Stromal cell of bone marrow (primary cell): ENCODE measurements around the gene COPZ1.
"Not testable (repeated sequence)": the region's sequence is repeated elsewhere in the genome, so short reads cannot be mapped to it uniquely, and the experiment has no call there.

Experiments
- DNase-seq: peaks from one replicate; pipeline ENCODE4 v3.0.0-alpha.2; 2012; ENCODE audit warnings: low read depth

The COPZ1 gene

GRCh38 chr12:54294152-54294952 lies 30.6 kb upstream of the COPZ1 start:
- DNase-seq, result no peak

DNA sequence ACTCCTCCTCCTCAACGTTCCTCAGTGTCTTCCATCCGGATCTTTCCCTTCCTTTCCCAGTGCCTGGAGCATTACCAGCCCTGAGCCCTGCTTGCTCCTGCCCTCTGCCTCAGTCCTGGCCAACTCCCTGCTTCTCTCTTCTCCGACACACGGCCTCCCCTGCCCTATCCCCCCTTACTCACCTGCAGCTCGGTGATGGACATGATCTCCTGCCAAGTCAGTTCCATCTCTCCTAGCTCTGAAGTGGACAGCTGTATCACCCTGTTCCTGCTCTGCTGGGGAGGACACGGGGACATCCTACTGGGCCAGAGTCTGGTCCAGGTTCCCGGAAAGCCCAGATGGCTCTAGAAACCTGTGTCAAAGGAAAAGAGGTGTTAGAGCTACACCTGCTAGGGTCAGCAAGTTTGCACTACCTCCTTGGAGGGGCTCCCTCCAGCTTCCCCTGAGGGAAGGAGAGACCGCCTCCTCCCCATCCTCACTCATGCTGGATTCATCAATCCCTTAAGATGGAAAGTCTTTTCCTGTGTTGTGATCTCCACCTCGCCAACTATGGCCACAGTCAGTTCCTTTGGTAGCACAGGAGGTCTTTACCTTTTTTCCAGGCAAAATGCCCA lies 29.9 kb upstream of the COPZ1 start:
- no peak for DNase-seq

- no peak for DNase-seq
These were observed 28.4 kb upstream of the COPZ1 start for GRCh38 chr12:54296393-54297099.

GRCh38 chr12:54298904-54299303 lies 26.0 kb upstream of the COPZ1 start:
- no peak for DNase-seq

DNA sequence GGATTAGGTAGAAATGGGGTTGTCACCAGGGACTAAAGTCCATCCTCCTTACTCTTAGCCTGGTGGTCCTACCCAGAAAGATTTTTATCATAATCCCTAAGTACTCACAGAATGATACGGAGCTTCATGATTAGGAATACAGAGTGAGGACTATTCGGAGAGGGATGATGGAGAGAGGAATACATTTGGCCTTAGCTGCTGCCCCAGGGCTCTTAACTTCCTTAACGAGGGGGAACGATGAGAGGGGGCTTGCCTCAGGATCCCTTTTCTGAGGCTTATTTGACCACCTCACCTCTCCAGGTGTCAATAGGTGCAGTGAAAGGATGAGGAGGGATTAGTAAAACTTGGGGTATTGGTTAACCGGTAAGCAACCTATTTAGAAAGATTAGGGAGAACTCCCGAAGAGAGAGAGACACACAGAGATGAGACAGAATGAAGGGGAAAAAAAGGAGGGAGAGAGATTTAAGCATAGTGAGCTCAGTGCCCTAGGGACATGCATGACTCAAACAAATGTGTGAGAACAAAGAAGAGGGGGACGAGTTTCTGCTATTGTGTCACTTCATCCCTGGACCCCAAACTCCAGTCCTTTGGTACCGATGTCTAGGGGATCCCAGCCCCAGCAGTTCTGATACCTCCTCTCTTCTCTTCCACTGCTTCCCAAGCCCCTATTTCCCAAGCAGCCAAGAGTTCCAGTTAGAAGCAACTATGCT lies 25.3 kb upstream of the COPZ1 start:
- DNase-seq, result peak; percentile 52

DNA sequence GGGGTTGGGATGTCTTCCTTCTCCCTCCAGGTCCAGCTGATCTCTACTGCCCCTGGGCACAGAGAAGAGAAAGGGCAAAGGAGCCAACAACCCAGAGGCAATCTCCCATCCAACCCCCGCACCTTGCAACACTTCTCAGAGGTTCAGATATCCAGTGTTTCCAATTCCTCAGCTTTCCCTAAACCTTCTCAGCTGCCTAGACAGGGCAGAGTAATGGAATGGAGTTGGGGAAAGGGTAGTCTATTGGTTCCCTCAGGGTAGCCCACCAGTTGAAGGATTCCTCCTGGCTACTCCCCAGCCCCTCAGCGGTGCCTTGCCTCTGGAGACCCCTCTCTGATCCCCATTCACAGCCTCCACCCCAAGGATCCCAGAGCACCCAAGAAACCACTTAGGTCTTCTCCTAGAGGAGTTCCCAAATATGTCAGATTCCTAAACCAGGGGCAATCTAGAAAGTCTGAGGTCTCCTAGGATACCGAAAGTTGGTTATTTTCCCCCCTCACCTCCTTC lies 24.7 kb upstream of the COPZ1 start:
- no peak for DNase-seq

- DNase-seq, result peak; percentile 56
These were observed 24.1 kb upstream of the COPZ1 start, which contains the start of gene NFE2 for GRCh38 chr12:54300732-54301427. Gene NFE2 (minus strand): TSS chr12:54301015. CDS start chr12:54295248, 5,767 bp downstream.

DNA sequence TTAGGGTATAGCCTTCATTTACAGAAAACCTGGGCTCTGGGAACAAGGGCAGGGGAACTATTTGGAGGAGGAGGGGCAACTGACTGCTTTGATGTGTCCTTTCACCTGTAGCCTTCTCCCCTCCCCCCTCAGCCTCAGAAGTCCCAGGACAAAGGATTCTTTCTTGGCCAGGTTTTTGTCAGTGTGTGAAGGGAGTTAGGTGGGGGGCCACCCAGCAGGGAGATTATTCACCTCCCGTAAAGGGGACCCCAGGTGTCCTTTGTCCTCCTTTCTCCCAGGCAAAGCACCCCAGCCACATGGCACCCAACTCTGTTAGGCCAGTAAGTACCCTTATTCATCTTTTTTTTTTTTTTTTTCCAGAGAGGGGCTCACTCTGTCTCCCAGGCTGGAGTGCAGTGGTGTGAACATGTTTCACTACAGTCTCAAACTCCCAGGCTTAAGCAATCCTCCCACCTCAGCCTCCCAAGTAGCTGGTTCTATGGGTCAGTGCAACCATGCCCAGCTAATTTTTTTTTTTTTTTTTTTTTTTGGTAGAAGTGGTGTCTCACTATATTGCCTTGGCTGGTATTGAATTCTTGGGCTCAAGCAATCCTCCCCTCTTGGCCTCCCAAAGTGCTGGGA lies 23.4 kb upstream of the COPZ1 start:
- DNase-seq, result no peak

DNA sequence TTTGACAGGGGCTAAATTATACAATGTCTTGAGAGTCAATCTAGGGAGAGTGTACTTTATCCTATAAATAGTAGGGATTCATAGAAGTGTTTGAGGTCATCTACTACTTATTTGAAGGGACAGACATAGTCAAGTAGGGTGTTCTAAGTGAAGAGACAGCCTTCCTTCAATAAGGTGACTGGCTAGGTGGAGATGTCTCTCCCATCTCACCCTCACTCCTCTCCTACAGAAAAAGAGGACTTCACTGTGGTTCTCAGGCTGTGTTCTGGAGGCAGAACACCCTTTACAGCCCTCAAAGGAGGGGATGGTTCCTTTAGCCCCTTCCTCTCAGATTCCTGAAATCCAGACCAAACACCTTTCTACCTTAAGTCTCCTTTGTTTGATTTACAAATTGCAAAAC lies 21.3 kb upstream of the COPZ1 start:
- DNase-seq, result no peak

DNA sequence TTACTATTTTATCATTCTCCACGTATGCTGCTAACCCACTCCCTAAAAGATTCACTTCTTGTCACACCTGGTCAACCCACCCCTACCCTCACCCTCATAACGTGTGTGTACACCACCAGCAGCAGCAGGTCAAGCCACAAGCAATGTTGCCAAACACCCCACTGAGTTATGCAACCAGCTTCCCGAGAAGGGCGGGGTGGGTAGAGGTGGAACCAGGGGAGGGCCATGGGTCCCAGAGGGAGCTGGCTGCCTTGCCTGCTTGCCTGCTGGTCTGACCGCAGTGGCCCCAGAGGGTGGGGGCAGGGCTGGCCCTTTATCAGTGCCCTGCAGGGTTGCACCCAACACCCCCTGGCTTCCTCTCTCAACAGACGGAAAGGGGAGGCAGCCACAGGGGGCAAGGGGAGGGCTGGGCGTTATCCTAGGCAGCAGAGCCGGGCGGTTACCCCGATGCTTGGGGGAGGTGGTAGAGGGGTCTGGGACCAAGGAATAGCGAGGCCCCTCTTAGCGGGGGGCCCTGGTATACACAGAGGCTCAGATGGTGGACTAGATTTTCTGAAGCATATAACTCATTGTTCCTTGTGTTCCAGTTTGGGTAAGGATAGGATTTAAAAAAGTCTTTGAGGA lies 20.6 kb upstream of the COPZ1 start:
- DNase-seq, result no peak

DNA sequence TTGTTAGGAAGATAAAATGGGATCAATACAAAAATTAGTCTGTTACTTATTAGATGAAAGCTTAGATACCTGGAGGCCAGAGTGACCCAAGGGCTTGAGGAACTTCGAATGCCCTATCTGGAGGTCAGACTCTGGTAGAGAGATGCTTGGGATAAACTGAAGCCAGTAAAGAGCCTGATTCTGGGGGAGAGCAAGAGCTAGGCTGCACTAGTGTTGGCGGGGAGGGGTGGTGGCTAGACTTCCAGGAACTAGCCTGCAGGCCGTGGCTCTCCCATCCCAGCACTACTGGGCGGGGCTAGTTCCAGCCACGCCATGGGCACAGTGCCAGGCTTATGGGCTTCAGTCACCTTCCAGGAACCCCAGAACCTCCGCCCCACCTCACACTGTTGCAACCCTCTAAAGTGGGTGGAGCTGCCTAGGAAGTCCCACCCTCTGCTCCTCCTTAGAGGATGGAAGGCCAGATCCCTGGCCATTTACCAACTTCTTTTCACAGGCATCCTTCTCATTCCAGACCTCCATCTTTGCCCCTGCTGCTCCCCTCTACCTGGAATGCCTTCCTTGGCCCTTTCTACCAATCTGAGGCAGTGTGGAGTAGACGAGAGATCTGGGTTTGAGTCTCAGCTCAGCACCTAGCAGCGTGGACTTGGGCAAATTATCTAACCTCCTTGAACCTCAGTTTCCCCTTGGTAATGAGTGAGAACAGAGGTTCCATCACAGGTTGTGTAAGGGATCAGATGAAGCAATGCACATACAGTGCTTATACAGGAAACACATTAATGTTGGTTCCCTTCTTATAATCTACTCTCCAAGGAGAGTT lies 17.8 kb upstream of the COPZ1 start:
- DNase-seq, result no peak

- no peak for DNase-seq
These were observed 13.9 kb upstream of the COPZ1 start for GRCh38 chr12:54311051-54311450.

GRCh38 chr12:54312309-54312708 lies 12.6 kb upstream of the COPZ1 start:
- DNase-seq, result not testable (repeated sequence)

- DNase-seq, result no peak
These were observed 3.6 kb upstream of the COPZ1 start for GRCh38 chr12:54321363-54321762.

DNA sequence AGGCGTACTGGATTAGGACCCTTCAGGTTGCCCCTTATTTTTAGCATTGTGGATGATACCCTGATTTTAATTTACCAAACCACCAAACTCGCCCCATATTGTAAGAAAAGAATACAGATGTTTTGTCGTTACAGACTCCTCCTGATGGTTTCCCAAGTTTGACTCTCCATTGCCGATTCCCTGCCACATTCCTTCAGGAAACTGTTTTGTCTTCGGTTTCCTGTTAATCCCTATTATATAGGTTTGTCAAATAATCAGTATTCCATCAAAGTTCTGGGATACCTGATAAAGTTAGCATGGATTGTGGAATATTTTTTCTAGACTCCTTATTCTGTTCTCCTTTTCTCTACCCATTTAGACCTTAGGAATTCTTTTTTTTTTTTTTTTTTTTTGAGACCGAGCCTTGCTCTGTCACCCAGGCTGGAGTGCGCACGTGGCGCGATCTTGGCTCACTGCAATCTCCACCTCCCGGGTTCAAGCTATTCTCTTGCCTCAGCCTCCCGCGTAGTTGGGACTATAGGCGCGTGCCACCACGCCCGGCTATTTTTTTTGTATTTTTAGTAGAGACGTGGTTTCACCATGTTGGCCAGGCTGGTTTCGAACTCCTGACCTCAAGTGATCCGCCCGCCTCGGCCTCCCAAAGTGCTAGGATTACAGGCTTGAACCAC lies 645 bp downstream of the COPZ1 start:
- DNase-seq, result not testable (repeated sequence)

DNA sequence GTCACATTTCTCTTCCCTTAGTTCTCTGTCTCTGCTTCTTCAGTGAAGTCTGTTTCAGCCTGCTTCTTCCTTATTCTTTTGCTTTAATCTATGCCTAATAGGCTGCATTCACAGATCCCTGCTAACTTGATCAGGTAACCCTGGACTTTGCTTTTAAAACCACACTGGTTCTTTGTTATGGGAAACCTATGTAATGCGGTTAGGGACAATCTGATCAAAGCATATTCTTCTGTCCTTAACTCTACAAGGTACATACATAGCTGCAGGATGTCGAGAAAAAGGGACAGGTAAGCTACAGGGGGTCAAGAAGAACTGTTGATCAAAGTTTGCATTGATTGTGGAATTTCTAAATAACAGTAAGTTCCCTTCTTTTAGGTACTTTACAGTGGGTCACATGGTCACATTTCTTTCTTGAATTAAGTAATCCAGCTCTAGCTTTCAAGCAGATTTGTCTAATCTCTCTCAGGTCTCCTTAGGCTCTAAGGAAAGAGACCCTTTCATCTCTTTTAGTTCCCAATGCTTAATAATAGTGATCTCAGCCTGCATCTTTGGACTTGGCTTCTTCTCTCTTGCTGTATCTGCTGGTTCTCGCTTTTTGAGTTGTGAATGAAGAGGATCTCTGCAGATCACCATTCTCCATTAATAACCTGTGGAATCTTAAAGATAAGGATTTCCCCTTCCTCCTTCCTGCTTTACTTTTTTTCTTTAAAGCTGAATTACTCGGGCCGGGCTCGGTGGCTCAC lies 3.8 kb downstream of the COPZ1 start:
- DNase-seq, result no peak

DNA sequence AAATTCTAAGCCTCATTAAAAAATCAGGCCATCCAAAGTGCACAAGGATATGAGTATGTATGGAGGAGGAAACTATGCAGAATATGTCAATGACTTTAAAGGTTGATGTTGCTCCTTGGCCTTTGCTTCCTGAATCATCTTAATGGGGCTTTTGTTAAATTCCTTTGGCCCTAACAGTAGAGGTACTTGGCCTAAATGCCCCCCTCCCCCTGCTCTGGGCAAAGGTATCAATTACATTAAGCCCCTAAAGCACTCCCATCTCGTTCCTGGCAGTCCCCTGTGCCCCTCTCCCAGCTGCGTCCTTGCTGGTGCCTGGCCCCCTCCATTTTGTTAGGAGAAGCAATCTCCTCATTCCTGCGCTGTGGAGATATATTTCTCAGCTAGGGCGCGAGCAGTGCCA lies 4.8 kb downstream of the COPZ1 start:
- DNase-seq, result no peak

GRCh38 chr12:54330442-54330841 lies 5.5 kb downstream of the COPZ1 start:
- no peak for DNase-seq
